HEK293 (cell line): Measurements from ENCODE around the gene MAP4K4.

ENCODE experiments used
- CTCF ChIA-PET: fragments of 350-600 bp; formaldehyde crosslinking; extraction: SDS; loops from one replicate; lab custom pipeline; 2021; ENCODE audit warnings: antibody characterized with exemption; lab: Yijun Ruan, JAX
- POLR2A ChIA-PET: fragments of 300-600 bp; formaldehyde crosslinking; extraction: SDS; loops from one replicate; lab custom pipeline; 2020; ENCODE audit warnings: antibody characterized with exemption, inconsistent platforms; lab: Yijun Ruan, JAX
- H3K27ac ChIP-seq: fragments of 200-500 bp; sonication (Bioruptor generic); 2 replicates; pipeline ENCODE4 v1.5.1; 2014; ENCODE audit warnings: low read depth, low read length, control low read depth, inconsistent platforms; ENCODE audit errors: extremely low read depth
- H3K36me3 ChIP-seq, 2 experiments: fragments of 200-500 bp in 1 of 2; sonication (Bioruptor generic) in 1 of 2; 1 replicate in 1 of 2; 2 replicates in 1 of 2; pipeline ENCODE4 v1.5.1; 2014 to 2017; ENCODE audit warnings: inconsistent platforms in 2 of 2, low read length in 2 of 2; ENCODE audit not compliant: control insufficient read depth in 2 of 2, insufficient read depth in 1 of 2
- H3K4me1 ChIP-seq: fragments of 200-500 bp; sonication (Bioruptor generic); 2 replicates; pipeline ENCODE4 v1.5.1; 2014; ENCODE audit warnings: mild to moderate bottlenecking, low read length, inconsistent platforms; ENCODE audit not compliant: control insufficient read depth, insufficient read depth
- H3K4me3 ChIP-seq: 2 replicates; pipeline ENCODE4 v1.5.1; 2011; ENCODE audit warnings: low read depth, mild to moderate bottlenecking, control low read depth, low read length, moderate library complexity
- H3K9me3 ChIP-seq: fragments of 200-500 bp; sonication (Bioruptor generic); 2 replicates; pipeline ENCODE4 v1.5.1; 2014; ENCODE audit warnings: low read depth, low read length, inconsistent platforms; ENCODE audit not compliant: control insufficient read depth, insufficient read depth
- EGR2 ChIP-seq: fragments of 450-650 bp; formaldehyde crosslinking; IDR thresholded peaks from 2 replicates; pipeline ENCODE4 v1.5.1; 2016; ENCODE audit warnings: low read depth, missing biosample characterization, missing genetic modification characterization
- GLIS1 ChIP-seq: fragments of 450-650 bp; formaldehyde crosslinking; IDR thresholded peaks from 2 replicates; pipeline ENCODE4 v1.5.1; 2016; ENCODE audit warnings: missing biosample characterization, missing genetic modification characterization
- HOXA7 ChIP-seq: sonication (generic); formaldehyde crosslinking; IDR thresholded peaks from 2 replicates; pipeline ENCODE4 v1.8.1; 2022; ENCODE audit warnings: missing genetic modification reagents, borderline replicate concordance
- MEIS1 ChIP-seq: sonication (generic); formaldehyde crosslinking; IDR thresholded peaks from 2 replicates; pipeline ENCODE4 v1.8.1; 2022; ENCODE audit warnings: missing genetic modification reagents, mild to moderate bottlenecking, borderline replicate concordance
- PRDM6 ChIP-seq: fragments of 450-650 bp; formaldehyde crosslinking; IDR thresholded peaks from 2 replicates; pipeline ENCODE4 v1.5.1; 2017; ENCODE audit warnings: missing biosample characterization, missing genetic modification characterization
- REPIN1 ChIP-seq: fragments of 450-650 bp; formaldehyde crosslinking; IDR thresholded peaks from 2 replicates; pipeline ENCODE4 v1.5.1; 2017; ENCODE audit warnings: missing biosample characterization, missing genetic modification characterization, low read depth
- SP2 ChIP-seq: fragments of 450-650 bp; formaldehyde crosslinking; IDR thresholded peaks from 2 replicates; pipeline ENCODE4 v1.5.1; 2016; ENCODE audit warnings: missing biosample characterization, missing genetic modification characterization
- SP3 ChIP-seq: fragments of 450-650 bp; formaldehyde crosslinking; IDR thresholded peaks from 2 replicates; pipeline ENCODE4 v1.5.1; 2016; ENCODE audit warnings: missing biosample characterization, missing genetic modification characterization
- ZBTB1 ChIP-seq: fragments of 450-650 bp; formaldehyde crosslinking; IDR thresholded peaks from 2 replicates; pipeline ENCODE4 v1.5.1; 2016; ENCODE audit warnings: missing biosample characterization, missing genetic modification characterization
- ZBTB11 ChIP-seq: fragments of 450-650 bp; formaldehyde crosslinking; conservative IDR thresholded peaks from 2 replicates; pipeline ENCODE4 v1.5.1; 2016; ENCODE audit warnings: low read depth, missing biosample characterization, missing genetic modification characterization
- ZBTB20 ChIP-seq: fragments of 450-650 bp; formaldehyde crosslinking; IDR thresholded peaks from 2 replicates; pipeline ENCODE4 v1.5.1; 2016; ENCODE audit warnings: missing biosample characterization, missing genetic modification characterization
- ZFHX2 ChIP-seq: fragments of 450-650 bp; formaldehyde crosslinking; conservative IDR thresholded peaks from 2 replicates; pipeline ENCODE4 v1.5.1; 2016; ENCODE audit warnings: missing biosample characterization, missing genetic modification characterization
- ZFP3 ChIP-seq: fragments of 450-650 bp; formaldehyde crosslinking; IDR thresholded peaks from 2 replicates; pipeline ENCODE4 v1.5.1; 2016; ENCODE audit warnings: low read depth, missing biosample characterization, missing genetic modification characterization
- ZIC2 ChIP-seq: fragments of 450-650 bp; formaldehyde crosslinking; IDR thresholded peaks from 2 replicates; pipeline ENCODE4 v1.5.1; 2016; ENCODE audit warnings: missing biosample characterization, missing genetic modification characterization
- ZNF513 ChIP-seq: fragments of 450-650 bp; IDR thresholded peaks from 2 replicates; pipeline ENCODE4 v1.5.1; 2018; ENCODE audit warnings: missing biosample characterization, missing genetic modification characterization
- ZNF518A ChIP-seq: fragments of 450-650 bp; formaldehyde crosslinking; conservative IDR thresholded peaks from 2 replicates; pipeline ENCODE4 v1.5.1; 2016; ENCODE audit warnings: low read depth, missing biosample characterization, missing genetic modification characterization
- ZNF521 ChIP-seq: fragments of 450-650 bp; formaldehyde crosslinking; IDR thresholded peaks from 2 replicates; pipeline ENCODE4 v1.5.1; 2017; ENCODE audit warnings: missing biosample characterization, mild to moderate bottlenecking, missing genetic modification characterization
- ZNF558 ChIP-seq: fragments of 450-650 bp; formaldehyde crosslinking; IDR thresholded peaks from 2 replicates; pipeline ENCODE4 v1.5.1; 2016; ENCODE audit warnings: missing biosample characterization, missing genetic modification characterization
- ZNF596 ChIP-seq: fragments of 450-650 bp; IDR thresholded peaks from 2 replicates; pipeline ENCODE4 v1.5.0; 2018; ENCODE audit warnings: missing biosample characterization, mild to moderate bottlenecking, missing genetic modification characterization, moderate library complexity
- ZNF658 ChIP-seq: fragments of 450-650 bp; formaldehyde crosslinking; IDR thresholded peaks from 2 replicates; pipeline ENCODE4; 2016; ENCODE audit warnings: missing biosample characterization, missing genetic modification characterization
- ZNF677 ChIP-seq: fragments of 450-650 bp; IDR thresholded peaks from 2 replicates; pipeline ENCODE4 v1.5.0; 2018; ENCODE audit warnings: missing biosample characterization, mild to moderate bottlenecking, missing genetic modification characterization, moderate library complexity
- ZNF747 ChIP-seq: fragments of 450-650 bp; formaldehyde crosslinking; IDR thresholded peaks from 2 replicates; pipeline ENCODE4 v1.5.1; 2016; ENCODE audit warnings: missing biosample characterization, missing genetic modification characterization

MAP4K4 gene

GRCh38 chr2:101692041-101692440 lies 5.5 kb upstream of the MAP4K4 start (continued):
- TF ChIP-seq ZNF518A (tag by site-specific recombination) (no peak), ZFP3 (tag by site-specific recombination) (no peak)

GRCh38 chr2:101692766-101693165 lies 4.7 kb upstream of the MAP4K4 start:
- no peak overlapping the region for H3K4me3 ChIP-seq
- H3K36me3 ChIP-seq, result no peaks in the 10 kb centered on the region
- CTCF ChIA-PET, result interaction anchor here (0.9 kb wide), 1 partner anchor 274 kb away, joined by 4 read pairs; no protein-coding TSS in a partner anchor
- H3K4me1 ChIP-seq, result no peaks in the 10 kb centered on the region
- POLR2A ChIA-PET, result no interaction called here
- no peak for TF ChIP-seq ZNF596 (tag by site-specific recombination)
- no peak for TF ChIP-seq ZNF677 (tag by site-specific recombination)
- TF ChIP-seq ZNF658, result no peak
- no peak for TF ChIP-seq REPIN1 (tag by site-specific recombination)
- TF ChIP-seq EGR2, result no peak
- no peak for TF ChIP-seq ZBTB20
- no peak for TF ChIP-seq ZNF558 (tag by site-specific recombination)
- TF ChIP-seq ZBTB1, result no peak
- no peaks in the 10 kb centered on the region for H3K9me3 ChIP-seq
- H3K27ac ChIP-seq, result no peak overlapping the region

GRCh38 chr2:101693991-101694588 lies 3.4 kb upstream of the MAP4K4 start:
- Histone ChIP-seq H3K4me1 (no peaks in the 10 kb centered on the region), H3K36me3 (no peaks in the 10 kb centered on the region), H3K27ac (no peak overlapping the region), H3K9me3 (no peaks in the 10 kb centered on the region), H3K4me3 (no peak overlapping the region)
- POLR2A ChIA-PET, result no interaction called here
- CTCF ChIA-PET, result interaction anchor here (0.6 to 1.0 kb wide), 4 partner anchors 133 to 275 kb away, joined by 3 read pairs; no protein-coding TSS in a partner anchor
- TF ChIP-seq GLIS1 (no peak), HOXA7 (CRISPR knock-in tag) (no peak), PRDM6 (no peak), ZNF521 (tag by site-specific recombination) (no peak), ZBTB11 (tag by site-specific recombination) (no peak), MEIS1 (no peak), SP3 (tag by site-specific recombination) (no peak), ZNF747 (tag by site-specific recombination) (no peak), ZNF513 (no peak), ZFHX2 (no peak), ZIC2 (tag by site-specific recombination) (no peak), SP2 (tag by site-specific recombination) (no peak)
